Measurements from ENCODE around the gene PRKN.

The PRKN gene

DNA sequence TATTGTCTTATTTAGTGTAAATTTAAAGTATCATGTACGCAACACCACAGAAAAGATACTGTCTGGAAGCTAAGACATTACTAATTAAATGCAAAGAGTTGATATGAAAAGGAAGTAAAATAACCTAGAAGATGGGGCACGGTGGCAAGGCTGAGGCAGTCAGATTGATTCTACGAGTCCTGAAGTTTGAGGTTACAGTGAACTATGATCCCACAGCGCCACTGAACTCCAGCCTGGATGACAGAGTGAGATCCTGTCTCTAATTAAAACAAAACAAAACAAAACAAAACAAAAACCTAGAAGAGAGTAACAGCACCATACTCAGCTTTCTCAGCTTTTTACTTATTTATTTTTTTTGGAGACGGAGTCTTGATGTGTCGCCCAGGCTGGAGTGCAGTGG lies 199.0 kb downstream of the PRKN start:
- no peak for DNase-seq

DNA sequence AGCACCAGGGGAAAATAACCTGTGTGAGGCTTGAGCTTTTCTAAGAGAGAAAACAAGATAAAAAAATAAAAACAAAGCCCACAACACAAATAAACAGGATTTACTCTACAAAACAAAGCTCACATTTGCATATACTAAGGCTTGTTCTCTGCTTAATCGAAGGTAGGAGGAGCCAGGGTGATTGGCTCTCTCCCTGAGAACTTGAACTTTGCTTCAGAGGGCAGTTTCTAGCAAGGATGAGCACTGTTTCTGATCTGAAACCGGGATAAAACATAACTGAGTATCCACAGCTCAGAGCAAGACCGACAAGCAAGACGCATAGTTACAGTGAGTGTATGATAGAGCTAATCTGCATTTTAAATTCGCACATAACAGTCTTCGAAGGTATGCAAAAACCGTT lies 200.6 kb downstream of the PRKN start:
- no peak for DNase-seq

DNA sequence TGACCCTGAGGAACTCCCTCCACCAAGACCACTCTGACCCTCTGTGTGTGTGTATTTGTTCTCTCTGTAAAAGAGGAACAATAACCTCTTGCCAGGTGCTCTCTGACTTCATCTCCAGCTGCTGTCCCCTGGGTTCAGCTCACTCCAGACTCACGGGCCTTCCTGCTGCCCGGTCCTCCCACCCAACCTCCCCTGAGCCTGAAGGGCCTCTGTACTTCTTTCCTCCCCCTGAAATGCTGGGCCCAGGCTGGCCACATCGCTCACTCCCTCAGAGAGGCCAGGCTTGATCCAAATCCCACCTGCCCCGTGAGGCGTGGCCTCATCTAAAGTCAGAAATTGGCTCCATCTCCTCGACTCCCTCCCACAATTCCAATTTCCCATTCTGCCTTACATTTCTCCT lies 202.4 kb downstream of the PRKN start:
- no peak for DNase-seq

DNA sequence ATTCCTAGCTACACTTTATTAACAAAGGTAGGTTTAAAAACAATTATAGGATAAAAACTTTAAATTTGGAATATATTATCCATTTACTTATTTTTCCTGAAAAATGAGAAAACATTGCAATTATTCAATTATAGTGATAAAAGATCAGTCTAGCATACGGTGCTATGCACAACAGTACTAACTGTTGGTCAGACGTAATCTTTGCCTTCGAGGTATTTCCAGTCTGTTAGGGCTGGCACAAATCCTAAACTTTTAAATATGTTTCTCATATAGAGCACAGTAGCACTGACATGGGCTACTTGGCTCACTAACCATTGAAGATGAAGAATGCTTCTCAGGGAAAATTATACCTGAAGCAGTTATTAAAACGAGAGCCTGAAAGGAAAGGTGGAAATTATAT lies 214.8 kb downstream of the PRKN start:
- DNase-seq: no peak

DNA sequence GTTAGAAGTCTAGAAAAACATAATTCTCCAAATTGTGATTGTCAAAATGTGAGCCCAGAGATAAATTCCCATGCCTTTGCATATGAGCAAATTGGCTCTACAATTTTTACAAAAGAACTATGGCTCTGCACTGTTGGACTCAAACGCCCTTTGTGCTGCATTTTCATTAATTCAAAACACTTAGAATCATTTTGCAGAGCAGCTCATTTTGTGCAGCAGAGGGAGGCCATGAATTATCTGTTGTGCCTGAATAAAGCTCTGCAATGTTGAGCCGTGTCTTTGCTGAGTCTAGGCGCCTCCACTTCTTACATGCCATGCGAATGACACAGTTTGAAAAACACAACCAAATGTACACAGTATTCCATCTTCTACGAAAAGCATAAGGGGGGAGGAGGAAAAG lies 230.2 kb downstream of the PRKN start:
- DNase-seq: no peak

DNA sequence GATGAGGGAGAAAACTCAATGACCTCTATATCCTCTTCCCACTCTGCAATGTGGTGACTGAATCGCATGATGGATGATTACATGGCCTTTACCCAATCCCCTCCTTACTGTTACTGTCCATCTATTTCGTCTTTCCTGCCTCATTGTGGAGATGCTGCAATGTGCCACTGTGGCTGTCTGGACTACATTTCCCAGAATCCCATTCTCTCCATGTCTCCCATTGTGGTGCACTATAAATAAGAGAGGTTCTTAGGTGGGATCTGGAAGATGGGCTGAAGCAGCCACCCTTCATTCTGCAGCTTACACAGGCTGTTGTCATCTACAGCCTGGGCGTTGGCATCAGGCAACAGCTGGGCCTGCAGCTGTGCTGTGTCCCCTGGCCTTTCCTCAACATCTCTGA lies 233.6 kb downstream of the PRKN start:
- no peak for DNase-seq

DNA sequence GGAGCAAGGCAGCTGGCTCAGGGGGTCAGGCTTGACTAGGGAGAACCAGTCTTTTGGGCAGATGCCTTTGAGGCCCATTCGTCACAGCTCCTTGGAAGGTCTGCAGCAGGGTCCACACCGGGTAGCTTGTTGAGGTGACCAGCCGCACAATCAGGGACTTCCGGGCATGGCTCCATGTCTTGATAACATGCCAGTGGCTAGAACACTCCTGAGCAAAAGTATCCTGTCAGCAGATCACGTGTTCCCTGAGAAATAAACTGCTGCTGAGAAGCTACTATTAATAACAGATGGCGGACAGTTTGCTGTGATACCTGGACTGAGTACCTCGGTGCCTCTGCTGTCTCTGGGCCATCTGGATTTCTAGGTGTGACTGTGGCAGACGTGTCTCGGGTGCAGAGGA lies 235.9 kb downstream of the PRKN start:
- no peak for DNase-seq

DNA sequence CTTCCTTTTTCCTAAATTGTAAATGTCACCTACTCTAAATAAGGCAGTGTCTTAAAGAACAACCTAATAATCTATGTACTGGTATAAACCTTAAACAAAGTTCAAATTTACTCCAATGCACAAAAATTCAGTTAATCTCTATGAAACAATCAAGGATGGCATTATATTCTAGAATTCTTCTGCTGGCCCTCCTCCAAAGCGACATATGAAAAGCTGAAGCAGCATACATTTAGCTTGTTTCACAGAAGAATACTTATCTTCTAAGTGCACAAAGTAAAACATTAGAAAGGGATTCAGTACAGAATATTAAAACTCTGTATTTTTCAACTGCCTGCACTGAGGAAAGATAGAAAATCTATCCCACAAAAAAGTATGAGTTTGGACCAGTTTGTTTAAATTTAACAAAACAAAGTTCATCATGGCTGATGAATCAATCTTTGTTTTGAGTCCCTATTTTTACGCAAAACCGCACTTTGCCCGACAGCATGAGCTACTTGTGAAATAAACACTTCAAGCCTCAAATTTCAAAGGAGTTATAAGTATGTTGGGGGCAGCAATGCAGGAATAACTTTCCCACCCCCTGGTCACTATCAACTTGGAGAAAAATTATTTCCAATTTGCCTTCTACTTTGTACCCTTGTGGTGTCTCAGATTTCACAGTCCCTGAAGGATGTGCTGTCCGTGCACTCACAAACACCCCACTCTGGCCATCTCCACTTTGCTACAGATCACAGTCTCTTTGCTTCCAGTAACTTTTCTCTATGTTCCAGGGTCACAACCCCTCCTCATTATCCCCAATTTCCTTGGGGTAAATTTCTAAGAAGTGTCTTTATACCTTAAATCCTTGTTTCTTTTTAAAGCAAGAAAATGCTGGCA lies 238.2 kb downstream of the PRKN start:
- DNase-seq: no peak

DNA sequence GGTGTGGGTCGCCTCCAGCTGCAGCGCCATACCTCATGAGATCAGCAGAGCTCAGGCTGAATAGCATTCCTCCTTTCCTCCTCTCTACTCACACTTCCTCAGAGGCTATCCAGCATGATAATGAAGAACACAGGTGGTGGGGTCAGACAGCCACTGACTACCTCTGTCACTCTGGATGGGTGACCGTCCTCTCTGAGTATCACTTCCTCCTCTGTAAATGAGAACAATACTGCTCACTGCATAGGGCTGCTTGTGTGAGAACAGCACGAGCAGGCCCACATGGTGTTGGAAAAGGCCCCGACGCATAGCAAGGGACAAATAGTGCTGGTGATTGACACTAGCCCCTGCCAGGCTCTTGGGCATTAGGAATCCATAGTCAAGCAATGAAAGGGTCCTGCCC lies 239.1 kb downstream of the PRKN start:
- DNase-seq: no peak

DNA sequence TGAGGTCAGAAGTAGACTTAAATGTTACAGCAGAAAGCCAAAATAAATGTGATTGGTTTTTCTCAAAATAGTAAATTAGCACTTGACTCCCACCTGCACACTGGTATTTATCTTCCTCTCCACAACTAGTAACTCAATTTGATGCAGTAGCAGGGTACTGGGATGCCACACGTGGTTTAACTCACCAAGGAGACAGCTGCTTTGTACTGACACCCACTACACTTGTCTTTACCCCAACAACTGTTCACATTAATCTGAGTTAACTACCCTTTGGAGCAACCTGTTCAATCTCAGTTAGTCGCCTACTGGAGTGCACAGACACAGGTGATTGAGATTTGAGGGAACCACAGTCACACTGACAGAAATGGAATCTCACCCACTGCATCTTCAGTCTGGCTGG lies 242.1 kb downstream of the PRKN start:
- DNase-seq: no peak

DNA sequence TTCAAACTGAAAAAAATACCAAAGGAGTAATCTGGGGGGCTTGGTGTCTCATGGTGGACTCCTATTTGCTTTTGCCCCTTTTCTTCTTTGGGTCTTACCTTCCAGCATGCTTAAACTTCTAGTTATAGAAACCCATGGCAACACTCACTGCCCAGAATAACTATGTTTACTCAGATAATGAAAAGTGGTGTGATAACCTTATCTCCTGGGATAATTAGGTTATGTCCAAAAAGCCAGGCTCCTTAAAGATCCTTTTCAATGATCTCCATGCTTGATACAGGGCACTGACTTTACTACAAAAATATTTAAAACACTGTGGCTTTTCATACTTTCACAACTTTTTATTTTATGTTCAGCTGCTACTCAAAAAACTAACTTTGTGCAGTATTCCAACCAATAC lies 245.6 kb downstream of the PRKN start:
- DNase-seq: no peak

DNA sequence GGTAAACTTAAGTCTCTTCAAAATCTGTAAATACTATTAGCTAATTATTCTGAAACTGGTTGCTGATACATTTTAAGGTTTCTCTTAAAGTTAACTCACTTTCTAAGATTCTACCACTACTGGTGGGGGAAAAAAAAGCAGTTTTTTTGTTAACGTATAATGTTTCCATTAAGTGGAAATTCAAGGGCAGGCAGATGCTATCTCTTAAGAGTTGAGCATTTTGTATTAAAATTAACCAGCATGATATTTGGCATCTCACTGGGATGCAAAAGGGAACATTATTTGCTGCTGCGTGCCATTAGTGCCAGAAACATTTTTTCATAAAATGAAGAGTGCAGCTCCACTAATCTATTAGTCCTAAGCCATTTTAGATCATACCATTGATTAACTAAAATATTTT lies 246.2 kb downstream of the PRKN start:
- DNase-seq: no peak

DNA sequence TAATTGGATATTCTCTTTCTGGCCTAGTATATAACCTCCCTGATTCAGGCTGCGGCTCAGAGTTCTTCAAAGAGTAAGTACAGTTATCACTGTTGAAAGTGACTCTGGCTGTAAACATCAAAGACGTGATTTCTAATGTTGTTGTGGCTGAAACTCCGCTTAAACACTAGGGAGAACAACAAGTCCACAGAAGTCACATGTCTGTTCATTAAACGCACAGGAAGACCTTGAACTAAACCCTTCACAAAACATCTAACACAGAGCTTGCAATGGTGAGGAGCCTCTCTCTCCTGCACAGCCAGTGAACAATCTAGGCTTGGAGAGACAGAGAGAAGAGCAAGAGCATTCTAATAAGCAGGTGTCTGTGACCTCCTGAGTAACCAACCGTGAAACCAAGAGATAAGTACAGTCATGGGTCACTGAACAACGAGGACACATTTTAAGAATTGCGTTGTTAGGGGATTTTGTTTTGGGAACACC lies 249.3 kb downstream of the PRKN start:
- no peak for DNase-seq

DNA sequence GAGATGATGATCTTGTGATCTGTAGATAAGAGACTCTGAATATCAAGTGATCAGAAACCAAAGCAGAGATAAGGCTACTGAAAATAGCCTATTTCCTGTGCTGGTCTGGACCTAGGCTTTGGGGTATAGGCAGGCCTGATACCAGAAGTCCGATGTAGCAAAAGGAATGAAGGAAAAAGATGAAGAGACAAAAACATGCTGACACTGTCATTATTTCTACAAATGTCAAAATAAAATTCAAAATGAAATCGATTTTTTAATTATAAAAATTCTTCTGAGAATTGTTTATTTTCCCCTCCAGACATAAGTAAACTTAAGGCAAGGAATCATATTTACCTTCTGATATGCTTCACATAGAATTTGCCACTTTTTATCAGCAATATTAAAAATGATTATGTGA lies 252.8 kb downstream of the PRKN start:
- no peak for DNase-seq

DNA sequence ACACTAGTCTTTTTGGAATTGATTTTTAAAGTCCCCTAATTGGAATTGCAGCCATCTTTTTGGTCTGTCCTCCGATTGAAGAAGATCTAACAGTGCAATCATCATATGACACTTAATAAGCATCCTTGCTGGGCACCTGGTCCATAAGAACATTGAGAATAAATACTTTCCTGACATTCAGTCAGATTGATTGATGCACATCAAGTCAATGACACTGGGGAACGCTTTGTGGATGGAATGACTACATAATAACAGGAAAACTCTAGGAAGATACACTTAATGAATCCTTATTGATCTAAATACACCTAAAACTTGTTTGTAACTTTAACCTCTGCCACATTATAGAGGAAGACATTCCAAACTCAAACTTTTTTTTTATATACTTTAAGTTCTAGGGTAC lies 255.7 kb downstream of the PRKN start:
- no peak for DNase-seq

DNA sequence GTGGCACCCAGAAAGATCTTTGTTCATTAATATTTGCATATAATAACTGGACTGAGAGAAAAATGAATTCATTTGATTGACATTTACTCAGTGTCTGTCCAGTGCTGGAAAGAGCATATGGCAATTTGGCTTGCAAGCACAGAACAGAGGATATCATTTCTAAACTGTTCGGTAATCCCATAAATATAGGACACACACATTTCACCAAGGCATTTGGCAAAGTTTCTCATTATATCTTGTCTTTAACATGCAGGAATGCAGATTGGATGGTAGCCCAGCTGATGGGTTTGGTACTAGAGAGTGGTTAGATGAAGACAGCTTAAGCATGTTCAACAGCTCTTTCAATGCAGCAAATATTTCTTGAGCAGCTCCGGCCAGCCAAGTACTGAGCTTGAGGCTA lies 259.2 kb downstream of the PRKN start:
- DNase-seq: no peak

DNA sequence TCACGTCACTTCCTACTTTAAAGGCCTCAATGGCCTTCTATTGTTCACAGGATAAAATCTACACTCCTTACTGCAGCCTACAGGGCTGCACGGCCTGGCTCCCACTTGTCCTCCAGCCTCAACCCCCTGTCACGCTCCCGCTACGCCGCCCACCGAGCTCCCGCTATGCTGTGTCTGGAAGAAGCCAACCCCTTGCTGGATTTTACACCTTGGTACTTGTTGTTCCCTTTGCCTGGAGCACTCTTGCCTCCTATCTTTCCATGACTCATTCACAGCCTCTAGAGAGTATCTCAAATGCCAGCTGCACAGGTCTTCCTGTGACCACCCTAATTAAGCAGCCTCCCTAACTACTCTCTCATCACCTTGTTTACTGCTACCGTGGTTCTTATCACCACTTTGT lies 259.9 kb downstream of the PRKN start:
- DNase-seq: no peak

DNA sequence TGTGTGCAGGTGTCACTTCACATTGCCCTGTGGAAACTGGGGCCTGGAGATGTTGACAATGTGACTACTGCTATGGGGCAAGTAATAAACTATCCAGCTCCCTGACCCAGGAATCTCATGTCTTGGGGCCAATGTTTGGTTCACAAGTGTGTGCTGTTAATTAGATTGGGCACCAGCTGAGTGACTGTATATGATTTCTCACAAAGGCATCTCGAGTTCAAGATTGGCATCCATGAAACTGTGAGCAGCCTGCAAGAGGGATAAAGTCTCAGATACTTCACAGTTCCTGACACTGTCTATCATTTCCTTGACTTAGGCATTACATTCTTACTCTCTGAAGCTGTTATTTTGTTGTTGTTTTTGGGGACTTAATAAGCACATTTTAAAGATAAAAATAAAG lies 264.0 kb downstream of the PRKN start:
- DNase-seq: no peak

DNA sequence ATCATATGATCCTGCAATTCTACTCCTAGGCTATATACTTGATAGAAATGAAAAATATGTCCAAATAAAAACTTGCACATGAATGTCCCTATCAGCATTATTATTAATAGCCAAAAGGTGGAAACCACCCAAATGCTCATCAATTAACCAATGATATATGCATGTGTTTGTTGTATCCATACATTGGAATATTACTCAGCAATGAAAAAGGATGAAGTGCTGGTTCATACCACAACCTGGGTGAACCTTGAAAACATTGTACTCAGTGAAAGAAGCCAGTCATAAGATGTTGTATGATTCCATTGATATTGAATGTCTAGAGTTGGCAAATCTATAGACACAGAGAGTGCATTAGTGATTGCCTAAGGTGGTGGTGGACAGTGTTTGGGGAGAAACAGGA lies 267.6 kb downstream of the PRKN start:
- no peak for DNase-seq

DNA sequence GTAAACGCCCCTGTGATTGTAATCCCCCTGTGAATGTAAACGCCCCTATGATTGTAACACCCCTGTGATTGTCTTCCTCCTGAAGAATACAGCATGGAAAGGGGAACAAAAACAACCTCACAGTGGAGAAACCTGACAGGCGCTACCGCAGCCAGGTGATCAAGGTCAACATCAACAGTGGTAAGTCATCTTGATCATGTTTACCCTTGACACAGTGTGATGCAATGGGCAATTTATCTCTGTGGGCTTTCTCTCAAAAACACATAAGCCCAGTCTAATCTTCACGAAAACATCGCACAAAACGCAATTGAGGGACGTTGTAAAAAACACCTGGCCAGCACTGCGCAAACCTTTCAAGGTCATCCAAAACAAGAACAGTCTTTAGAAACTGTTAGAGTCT lies 277.2 kb downstream of the PRKN start:
- no peak for DNase-seq

DNA sequence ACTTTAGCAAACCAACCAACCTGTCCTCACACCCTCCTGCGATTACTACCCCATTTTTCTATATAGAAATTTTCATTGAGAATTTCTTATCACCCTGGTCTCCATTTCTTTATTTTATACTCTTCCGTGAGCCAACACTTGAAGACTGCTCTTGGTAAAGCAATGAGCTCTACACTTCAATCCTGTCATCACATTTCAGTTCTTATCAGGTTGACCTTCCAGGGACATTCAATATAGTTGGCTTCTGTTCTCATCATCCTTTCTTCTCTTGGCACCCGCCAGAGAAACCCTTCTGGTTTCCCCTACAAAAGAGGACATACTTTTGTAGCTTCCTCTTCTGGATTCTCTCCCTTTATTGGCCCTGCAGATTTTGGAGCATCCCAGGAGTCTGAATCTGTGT lies 279.3 kb downstream of the PRKN start:
- DNase-seq: no peak

DNA sequence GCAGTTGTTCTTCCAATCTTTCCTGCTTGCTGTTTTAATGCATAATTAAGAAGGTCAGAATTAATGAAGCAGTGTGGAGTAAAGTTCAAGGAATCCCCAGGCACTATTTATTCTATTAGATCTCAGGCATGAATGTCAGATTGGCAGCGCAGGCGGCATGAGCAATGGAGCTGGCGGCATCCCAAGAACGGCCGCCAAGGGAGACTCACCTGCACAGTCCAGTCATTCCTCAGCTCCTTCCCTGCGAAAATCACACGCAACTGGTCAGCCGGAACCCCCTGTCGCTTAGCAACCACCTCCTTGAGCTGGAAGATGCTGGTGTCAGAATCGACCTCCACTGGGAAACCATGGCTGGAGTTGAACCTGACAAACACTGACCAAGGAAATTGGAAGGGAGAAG lies 284.5 kb downstream of the PRKN start:
- no peak for DNase-seq

DNA sequence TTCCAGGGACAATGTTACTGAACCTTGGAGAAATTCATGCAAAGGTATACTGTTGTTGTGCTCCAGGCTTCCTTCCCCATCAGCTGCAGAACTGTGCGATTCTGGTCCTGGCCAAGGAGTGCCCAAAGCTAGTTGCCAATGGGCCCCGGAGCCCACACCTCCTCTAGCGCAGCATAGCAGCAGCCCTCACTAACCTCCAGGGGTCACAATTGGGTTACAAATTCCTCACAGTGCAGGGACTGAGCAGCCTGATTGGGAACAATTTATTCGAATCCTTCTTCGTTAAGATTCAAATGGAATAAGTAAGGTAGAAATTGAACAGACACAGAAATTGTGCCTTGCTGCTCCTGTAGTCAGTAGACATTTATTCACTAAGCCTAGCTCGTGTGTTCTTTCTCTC lies 284.9 kb downstream of the PRKN start:
- DNase-seq: no peak

DNA sequence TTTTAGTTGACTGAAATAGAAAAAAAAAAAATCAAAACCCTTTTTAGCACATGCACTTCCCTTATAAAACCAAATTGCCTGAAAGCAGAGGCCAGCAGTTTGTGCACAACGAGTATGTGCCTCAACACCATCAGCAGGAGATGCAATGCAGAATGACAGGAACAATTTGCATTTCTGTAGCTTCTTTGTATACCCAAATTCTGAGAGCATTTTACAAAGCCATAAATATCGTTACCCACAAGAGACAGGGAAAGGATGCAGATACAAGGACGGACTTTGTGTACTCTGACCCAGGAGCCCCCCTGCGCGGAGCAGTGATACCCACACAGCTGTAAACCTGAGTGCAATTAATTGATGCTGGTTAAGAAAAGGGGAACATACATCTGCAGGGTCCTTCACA lies 285.6 kb downstream of the PRKN start:
- DNase-seq: no peak

DNA sequence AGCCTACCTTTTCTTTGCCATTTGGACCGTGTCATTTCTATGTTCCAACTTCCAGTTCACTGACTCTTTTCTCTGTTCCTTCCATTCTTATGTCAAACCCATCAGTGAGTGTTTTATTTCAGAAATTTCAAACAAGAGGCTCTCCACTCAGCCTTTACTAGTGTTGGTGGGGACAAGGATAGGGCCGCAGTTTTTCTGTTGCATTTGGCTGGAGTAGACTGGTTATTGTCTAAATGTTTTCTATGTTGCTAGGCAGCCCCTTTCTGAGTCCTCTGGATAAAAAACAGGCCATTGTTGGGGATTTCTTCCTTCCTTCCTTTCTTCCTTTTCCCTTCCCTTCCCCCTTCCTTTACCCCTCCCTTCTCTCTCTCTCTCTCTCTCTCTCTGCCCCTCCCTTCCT lies 288.6 kb downstream of the PRKN start:
- no peak for DNase-seq

Measured in CD4-positive, alpha-beta T cell treated with Interleukin-12 subunit alpha and Interleukin-12 subunit beta, for 1 hour (primary cell).